Hematopoietic multipotent progenitor cell treated with erythropoietin and hydrocortisone succinate and interleukin-3 and kit ligand, for 4 days (in vitro differentiated cells): ENCODE results near the gene MED10.

ENCODE experiments used
- DNase-seq: peaks from one replicate; pipeline ENCODE4 v3.0.0-alpha.2; 2015

The MED10 gene

DNA sequence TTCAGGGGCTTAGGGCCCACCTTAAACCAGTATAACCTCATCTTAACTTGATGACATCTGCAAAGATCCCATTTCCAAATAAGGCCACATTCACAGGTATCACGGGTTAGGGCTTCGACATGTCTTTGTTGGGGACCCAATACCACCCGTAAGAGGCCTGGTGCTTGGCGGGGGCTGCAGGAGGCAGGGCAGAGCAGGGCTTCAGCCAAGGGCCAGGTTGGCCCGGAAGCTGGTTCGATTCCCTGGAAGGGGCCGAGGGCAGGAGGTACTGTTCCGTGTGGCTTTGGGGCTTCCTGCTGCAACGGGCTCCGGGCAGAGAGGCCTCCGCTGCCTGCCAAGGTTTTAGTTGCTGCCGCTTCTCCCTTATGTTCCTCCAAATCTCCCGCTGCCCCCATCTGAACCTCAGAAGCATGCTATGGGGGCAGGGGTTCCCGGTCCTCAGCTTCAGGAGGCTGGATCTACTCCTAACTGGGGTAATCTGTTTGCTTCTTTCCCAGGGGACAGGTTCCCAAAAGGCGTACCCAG lies 29.8 kb downstream of the MED10 start:
- DNase-seq = no peak

DNA sequence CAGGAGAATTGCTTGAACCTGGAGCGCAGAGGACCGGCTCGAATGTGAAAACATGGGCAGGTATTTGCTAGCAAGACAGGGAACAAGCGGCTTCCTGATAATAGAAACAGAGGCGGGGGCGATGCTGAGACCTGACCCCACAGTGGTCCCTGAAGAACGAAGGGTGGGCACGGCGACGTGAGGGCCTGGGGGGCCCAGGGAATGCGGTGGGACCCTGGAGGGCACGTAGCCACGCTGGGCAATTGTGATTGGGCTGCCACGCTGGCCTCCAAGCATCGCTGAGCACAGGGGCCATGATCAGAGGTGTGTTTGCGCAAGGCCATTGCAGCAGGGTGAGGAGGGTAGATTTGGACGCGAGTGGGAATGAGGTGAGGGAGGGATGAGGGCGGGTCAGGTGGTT lies 30.7 kb downstream of the MED10 start:
- DNase-seq = no peak

GRCh38 chr5:6347165-6347564 lies 31.2 kb downstream of the MED10 start:
- no peak for DNase-seq

- no peak for DNase-seq
Observed at GRCh38 chr5:6344593-6344989, 33.8 kb downstream of the MED10 start.

DNA sequence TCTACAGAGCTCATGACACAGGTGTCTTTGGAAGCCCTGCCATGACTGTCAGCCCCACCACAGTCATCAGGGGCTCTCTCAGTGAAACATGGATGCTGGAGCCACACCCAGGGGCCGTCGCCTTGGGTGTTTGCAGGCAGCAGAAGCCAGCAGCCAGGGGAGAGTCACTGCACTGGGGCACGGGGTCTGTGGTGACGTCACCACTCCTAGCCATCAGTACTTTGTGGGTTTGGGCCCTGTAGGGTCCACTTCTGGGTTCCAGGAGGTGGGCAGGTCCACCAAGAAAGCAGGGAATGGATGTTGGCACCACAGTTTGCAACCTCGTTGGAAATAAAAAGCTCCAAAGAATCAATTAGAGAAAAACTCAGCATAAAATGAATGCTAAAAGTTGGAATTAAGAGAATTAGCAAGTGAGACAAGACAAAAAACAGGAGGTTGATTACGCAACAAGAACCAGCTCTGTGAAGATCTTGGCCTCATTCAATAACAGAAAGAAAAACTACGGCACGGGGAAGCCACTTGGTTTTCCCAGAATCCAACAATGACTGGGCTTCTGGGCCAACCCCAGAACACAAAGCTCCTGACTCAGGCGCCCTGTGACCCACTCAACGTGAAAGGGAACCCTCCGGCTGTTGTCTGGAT lies 34.3 kb downstream of the MED10 start:
- no peak for DNase-seq

GRCh38 chr5:6342689-6343315 lies 35.5 kb downstream of the MED10 start:
- no peak for DNase-seq

DNA sequence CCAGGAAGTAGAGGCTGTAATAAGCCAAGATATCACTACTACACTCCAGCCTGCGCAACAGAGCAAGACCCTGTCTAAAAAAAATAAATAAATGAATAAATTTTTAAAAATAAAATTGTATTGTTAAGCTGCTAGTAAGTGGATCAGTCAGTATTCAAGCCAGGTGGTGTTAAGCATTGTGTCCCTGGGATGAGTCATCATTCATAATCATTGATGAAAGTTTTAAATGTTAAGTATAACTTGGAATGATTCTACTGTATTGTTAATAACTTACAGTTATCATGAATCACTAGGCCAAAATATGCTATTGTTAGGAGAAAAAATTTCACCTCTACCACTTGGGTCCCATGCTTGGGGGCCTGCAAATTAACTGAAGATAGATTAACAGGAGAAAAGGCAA lies 38.2 kb downstream of the MED10 start:
- DNase-seq = no peak

GRCh38 chr5:6338871-6339270 lies 39.5 kb downstream of the MED10 start:
- DNase-seq = no peak

DNA sequence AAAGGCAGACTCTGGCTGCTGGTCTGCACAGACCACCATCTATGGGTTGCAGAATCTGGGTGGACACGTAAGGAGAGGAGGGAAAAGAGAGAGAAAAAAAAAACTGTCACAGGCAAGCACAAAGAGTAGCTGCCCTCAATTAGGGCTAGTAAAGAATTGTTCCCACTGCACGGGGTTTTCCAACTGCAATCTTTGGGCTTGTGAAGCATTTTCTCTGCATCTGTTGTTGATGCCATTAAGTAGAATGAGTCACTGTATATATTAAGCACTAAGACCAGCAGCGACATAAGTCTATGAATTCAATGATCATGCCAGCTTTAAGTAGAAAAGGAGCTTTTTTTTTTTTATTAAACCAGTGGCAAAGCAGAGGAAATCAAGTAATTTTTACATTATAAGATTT lies 40.2 kb downstream of the MED10 start:
- DNase-seq = no peak

- DNase-seq = no peak
Observed at GRCh38 chr5:6333182-6333905, 45.0 kb downstream of the MED10 start.

GRCh38 chr5:6328173-6328572 lies 50.2 kb downstream of the MED10 start:
- DNase-seq = peak; percentile 50

- DNase-seq = no peak
Observed at GRCh38 chr5:6326776-6327175, 51.6 kb downstream of the MED10 start.

- no peak for DNase-seq
Observed at GRCh38 chr5:6322163-6322713, 56.1 kb downstream of the MED10 start.
